ENCODE measurements around the gene PTPN9. TPM values are rescaled to one million over a fixed set of nuclear protein-coding genes. Genes with fewer than 3 reads are reported as not detected.
"Not testable (repeated sequence)": the region's sequence is repeated elsewhere in the genome, so short reads cannot be mapped to it uniquely, and the experiment has no call there.

Gene PTPN9
- polyA plus RNA-seq, 2 donors, result 3.1 to 6.5 TPM

- H3K27ac ChIP-seq (ENCODE audit: low read depth in 2 of 2, low read length in 1 of 2), result peak overlapping the region in 1 of 2 donors; percentile 3
- H3K4me1 ChIP-seq (ENCODE audit: control insufficient read depth in 2 of 2, insufficient read depth in 2 of 2, low read length in 1 of 2), result no peaks in the 10 kb centered on the region
- no peaks in the 10 kb centered on the region for H3K9me3 ChIP-seq (ENCODE audit: control insufficient read depth in 2 of 2, insufficient read depth in 1 of 2, low read depth in 1 of 2, low read length in 1 of 2)
- H3K4me3 ChIP-seq (ENCODE audit: low read depth in 1 of 2, low read length in 2 of 2), result no peak overlapping the region
- H3K36me3 ChIP-seq (ENCODE audit: control insufficient read depth in 2 of 2, insufficient read depth in 2 of 2, low read length in 1 of 2), result peaks cover 3 to 17% of the 10 kb centered on the region in 2 donors
- WGBS, 2 donors, result 54 to 60% methylated on average over 2 of the region's 2 CpGs
- H3K27me3 ChIP-seq (ENCODE audit: control insufficient read depth in 1 of 2, insufficient read depth in 2 of 2, low read length in 2 of 2), result no peaks in the 10 kb centered on the region
These were observed 20.3 kb upstream of the PTPN9 start for GRCh38 chr15:75599401-75599800.

GRCh38 chr15:75598361-75598760 lies 19.2 kb upstream of the PTPN9 start:
- H3K9me3 ChIP-seq (ENCODE audit: control insufficient read depth in 2 of 2, insufficient read depth in 1 of 2, low read depth in 1 of 2, low read length in 1 of 2), result no peaks in the 10 kb centered on the region
- 93% methylated on average over 4 of the region's 4 CpGs for WGBS, 2 donors
- no peak overlapping the region for H3K4me3 ChIP-seq (ENCODE audit: low read depth in 1 of 2, low read length in 2 of 2)
- H3K4me1 ChIP-seq (ENCODE audit: control insufficient read depth in 2 of 2, insufficient read depth in 2 of 2, low read length in 1 of 2), result no peaks in the 10 kb centered on the region
- peaks cover 3 to 18% of the 10 kb centered on the region in 2 donors for H3K36me3 ChIP-seq (ENCODE audit: control insufficient read depth in 2 of 2, insufficient read depth in 2 of 2, low read length in 1 of 2)
- no peak overlapping the region for H3K27ac ChIP-seq (ENCODE audit: low read depth in 2 of 2, low read length in 1 of 2)
- no peaks in the 10 kb centered on the region for H3K27me3 ChIP-seq (ENCODE audit: control insufficient read depth in 1 of 2, insufficient read depth in 2 of 2, low read length in 2 of 2)

- Histone ChIP-seq H3K9me3 (ENCODE audit: control insufficient read depth in 2 of 2, insufficient read depth in 1 of 2, low read depth in 1 of 2, low read length in 1 of 2) (no peaks in the 10 kb centered on the region), H3K4me3 (ENCODE audit: low read depth in 1 of 2, low read length in 2 of 2) (no peak overlapping the region), H3K27me3 (ENCODE audit: control insufficient read depth in 1 of 2, insufficient read depth in 2 of 2, low read length in 2 of 2) (no peaks in the 10 kb centered on the region), H3K27ac (ENCODE audit: low read depth in 2 of 2, low read length in 1 of 2) (no peak overlapping the region), H3K4me1 (ENCODE audit: control insufficient read depth in 2 of 2, insufficient read depth in 2 of 2, low read length in 1 of 2) (no peaks in the 10 kb centered on the region), H3K36me3 (ENCODE audit: control insufficient read depth in 2 of 2, insufficient read depth in 2 of 2, low read length in 1 of 2) (peaks cover 3 to 18% of the 10 kb centered on the region in 2 donors)
- WGBS, 2 donors, result 73% methylated on average over 3 of the region's 3 CpGs
These were observed 18.7 kb upstream of the PTPN9 start for GRCh38 chr15:75597667-75598341.

- no peaks in the 10 kb centered on the region for H3K27me3 ChIP-seq (ENCODE audit: control insufficient read depth in 1 of 2, insufficient read depth in 2 of 2, low read length in 2 of 2)
- no peaks in the 10 kb centered on the region for H3K4me1 ChIP-seq (ENCODE audit: control insufficient read depth in 2 of 2, insufficient read depth in 2 of 2, low read length in 1 of 2)
- H3K27ac ChIP-seq (ENCODE audit: low read depth in 2 of 2, low read length in 1 of 2), result no peak overlapping the region
- no peaks in the 10 kb centered on the region for H3K9me3 ChIP-seq (ENCODE audit: control insufficient read depth in 2 of 2, insufficient read depth in 1 of 2, low read depth in 1 of 2, low read length in 1 of 2)
- H3K36me3 ChIP-seq (ENCODE audit: control insufficient read depth in 2 of 2, insufficient read depth in 2 of 2, low read length in 1 of 2), result peaks cover 3 to 22% of the 10 kb centered on the region in 2 donors
- H3K4me3 ChIP-seq (ENCODE audit: low read depth in 1 of 2, low read length in 2 of 2), result no peak overlapping the region
- WGBS, 2 donors, result 93 to 96% methylated on average over 3 of the region's 3 CpGs
These were observed 17.7 kb upstream of the PTPN9 start for GRCh38 chr15:75596703-75597345.

GRCh38 chr15:75594276-75594675 lies 15.2 kb upstream of the PTPN9 start:
- WGBS, 2 donors, result 89 to 95% methylated on average over 9 of the region's 9 CpGs
- H3K9me3 ChIP-seq (ENCODE audit: control insufficient read depth in 2 of 2, insufficient read depth in 1 of 2, low read depth in 1 of 2, low read length in 1 of 2), result no peaks in the 10 kb centered on the region
- no peaks in the 10 kb centered on the region for H3K4me1 ChIP-seq (ENCODE audit: control insufficient read depth in 2 of 2, insufficient read depth in 2 of 2, low read length in 1 of 2)
- H3K27me3 ChIP-seq (ENCODE audit: control insufficient read depth in 1 of 2, insufficient read depth in 2 of 2, low read length in 2 of 2), result no peaks in the 10 kb centered on the region
- H3K4me3 ChIP-seq (ENCODE audit: low read depth in 1 of 2, low read length in 2 of 2), result no peak overlapping the region
- peaks cover 3 to 16% of the 10 kb centered on the region in 2 donors for H3K36me3 ChIP-seq (ENCODE audit: control insufficient read depth in 2 of 2, insufficient read depth in 2 of 2, low read length in 1 of 2)
- H3K27ac ChIP-seq (ENCODE audit: low read depth in 2 of 2, low read length in 1 of 2), result no peak overlapping the region

- WGBS, 2 donors, result 90 to 95% methylated on average over 4 of the region's 4 CpGs
- no peak overlapping the region for H3K4me3 ChIP-seq (ENCODE audit: low read depth in 1 of 2, low read length in 2 of 2)
- no peak overlapping the region for H3K27ac ChIP-seq (ENCODE audit: low read depth in 2 of 2, low read length in 1 of 2)
- H3K36me3 ChIP-seq (ENCODE audit: control insufficient read depth in 2 of 2, insufficient read depth in 2 of 2, low read length in 1 of 2), result peaks cover 0 to 11% of the 10 kb centered on the region in 2 donors
- H3K27me3 ChIP-seq (ENCODE audit: control insufficient read depth in 1 of 2, insufficient read depth in 2 of 2, low read length in 2 of 2), result no peaks in the 10 kb centered on the region
- H3K4me1 ChIP-seq (ENCODE audit: control insufficient read depth in 2 of 2, insufficient read depth in 2 of 2, low read length in 1 of 2), result no peaks in the 10 kb centered on the region
- H3K9me3 ChIP-seq (ENCODE audit: control insufficient read depth in 2 of 2, insufficient read depth in 1 of 2, low read depth in 1 of 2, low read length in 1 of 2), result no peaks in the 10 kb centered on the region
These were observed 12.7 kb upstream of the PTPN9 start for GRCh38 chr15:75591655-75592364.

- peaks cover 0 to 7% of the 10 kb centered on the region in 2 donors for H3K36me3 ChIP-seq (ENCODE audit: control insufficient read depth in 2 of 2, insufficient read depth in 2 of 2, low read length in 1 of 2)
- no peak overlapping the region for H3K4me3 ChIP-seq (ENCODE audit: low read depth in 1 of 2, low read length in 2 of 2)
These were observed 11.1 kb upstream of the PTPN9 start for GRCh38 chr15:75590239-75590638.

GRCh38 chr15:75589071-75589470 lies 10.0 kb upstream of the PTPN9 start:
- Histone ChIP-seq H3K4me1 (ENCODE audit: control insufficient read depth in 2 of 2, insufficient read depth in 2 of 2, low read length in 1 of 2) (no peaks in the 10 kb centered on the region), H3K36me3 (ENCODE audit: control insufficient read depth in 2 of 2, insufficient read depth in 2 of 2, low read length in 1 of 2) (peaks cover 0 to 4% of the 10 kb centered on the region in 2 donors), H3K27me3 (ENCODE audit: control insufficient read depth in 1 of 2, insufficient read depth in 2 of 2, low read length in 2 of 2) (no peaks in the 10 kb centered on the region), H3K4me3 (ENCODE audit: low read depth in 1 of 2, low read length in 2 of 2) (no peak overlapping the region), H3K9me3 (ENCODE audit: control insufficient read depth in 2 of 2, insufficient read depth in 1 of 2, low read depth in 1 of 2, low read length in 1 of 2) (no peaks in the 10 kb centered on the region), H3K27ac (ENCODE audit: low read depth in 2 of 2, low read length in 1 of 2) (no peak overlapping the region)
- 95 to 97% methylated on average over 5 of the region's 5 CpGs for WGBS, 2 donors

More at GRCh38 chr15:75590239-75590638, 11.1 kb upstream of the PTPN9 start:
- H3K9me3 ChIP-seq (ENCODE audit: control insufficient read depth in 2 of 2, insufficient read depth in 1 of 2, low read depth in 1 of 2, low read length in 1 of 2), result no peaks in the 10 kb centered on the region
- no peak overlapping the region for H3K27ac ChIP-seq (ENCODE audit: low read depth in 2 of 2, low read length in 1 of 2)
- WGBS, 2 donors, result 93% methylated on average over 2 of the region's 2 CpGs
- no peaks in the 10 kb centered on the region for H3K27me3 ChIP-seq (ENCODE audit: control insufficient read depth in 1 of 2, insufficient read depth in 2 of 2, low read length in 2 of 2)
- H3K4me1 ChIP-seq (ENCODE audit: control insufficient read depth in 2 of 2, insufficient read depth in 2 of 2, low read length in 1 of 2), result no peaks in the 10 kb centered on the region

- H3K36me3 ChIP-seq (ENCODE audit: control insufficient read depth in 2 of 2, insufficient read depth in 2 of 2, low read length in 1 of 2), result not testable (repeated sequence)
- 95 to 99% methylated on average over 5 of the region's 5 CpGs for WGBS, 2 donors
These were observed 7.3 kb upstream of the PTPN9 start for GRCh38 chr15:75586422-75586821.

More at GRCh38 chr15:75586422-75586821, 7.3 kb upstream of the PTPN9 start:
- H3K27me3 ChIP-seq (ENCODE audit: control insufficient read depth in 1 of 2, insufficient read depth in 2 of 2, low read length in 2 of 2); H3K4me3 ChIP-seq (ENCODE audit: low read depth in 1 of 2, low read length in 2 of 2); H3K27ac ChIP-seq (ENCODE audit: low read depth in 2 of 2, low read length in 1 of 2); H3K9me3 ChIP-seq (ENCODE audit: control insufficient read depth in 2 of 2, insufficient read depth in 1 of 2, low read depth in 1 of 2, low read length in 1 of 2); H3K4me1 ChIP-seq (ENCODE audit: control insufficient read depth in 2 of 2, insufficient read depth in 2 of 2, low read length in 1 of 2): not testable (repeated sequence)

All from esophagus (tissue), 2 donors.